ENCODE measurements around the gene ZNF506.
"Not testable (repeated sequence)": the region's sequence is repeated elsewhere in the genome, so short reads cannot be mapped to it uniquely, and the experiment has no call there.

ZNF506 gene

GRCh38 chr19:19777692-19778091, 43.9 kb downstream of the ZNF506 start:
- no peak for DNase-seq

DNA sequence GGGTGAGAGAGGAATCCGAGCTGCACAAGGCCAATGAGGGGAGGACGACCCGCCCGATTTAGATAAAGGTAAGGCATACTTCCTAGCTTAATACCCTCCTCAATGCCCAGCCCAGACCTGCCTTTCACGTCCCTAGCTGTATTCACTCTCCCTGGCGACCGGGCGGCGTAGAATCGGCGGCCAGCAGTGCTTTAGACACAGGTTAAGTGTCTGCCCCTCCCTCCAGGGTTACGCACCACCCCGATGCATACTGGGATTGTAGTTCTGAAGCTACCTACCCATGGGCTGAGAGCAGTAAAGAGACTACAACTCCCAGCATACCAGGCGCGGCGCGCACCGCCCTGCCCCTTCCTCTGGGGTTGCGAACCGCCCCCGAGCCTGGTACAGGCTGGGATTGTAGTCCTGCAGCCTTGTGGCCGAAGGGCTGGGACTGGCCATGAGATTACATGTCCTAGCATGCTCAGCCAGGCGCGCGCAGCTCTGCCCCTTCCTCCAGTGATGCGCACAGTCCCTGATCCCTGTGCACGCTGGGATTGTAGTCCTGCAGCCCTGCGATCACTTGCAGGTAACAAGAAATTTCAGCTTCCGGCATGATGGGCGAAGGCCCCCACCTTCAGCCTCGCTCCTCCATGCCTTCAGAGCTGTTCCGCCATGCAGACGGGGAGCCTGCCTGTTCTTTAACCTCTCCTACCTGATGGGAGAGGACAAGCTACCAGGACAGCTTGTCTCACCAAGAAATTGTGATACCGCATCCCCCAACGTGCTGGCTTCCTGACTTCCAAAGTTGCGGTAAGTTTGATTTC, 45.1 kb downstream of the ZNF506 start:
- DNase-seq = peak; percentile 89

DNA sequence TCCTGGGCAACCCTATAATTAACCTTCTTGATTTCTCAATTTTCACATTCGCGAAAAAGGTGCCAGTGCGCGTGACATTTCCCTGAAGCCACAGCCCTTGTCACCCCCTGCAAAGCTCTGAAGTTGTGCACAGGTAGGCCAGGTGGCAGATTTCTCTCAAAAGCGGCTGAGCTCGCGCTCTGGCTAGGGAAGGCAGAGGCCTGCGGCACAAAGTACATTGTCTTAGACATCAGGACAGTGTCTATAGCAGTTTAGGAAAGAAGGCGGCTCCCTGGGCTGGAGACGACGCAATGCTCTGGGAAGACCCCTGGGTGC, 45.7 kb downstream of the ZNF506 start:
- DNase-seq = no peak

GRCh38 chr19:19774354-19775033, 47.1 kb downstream of the ZNF506 start:
- no peak for DNase-seq

DNA sequence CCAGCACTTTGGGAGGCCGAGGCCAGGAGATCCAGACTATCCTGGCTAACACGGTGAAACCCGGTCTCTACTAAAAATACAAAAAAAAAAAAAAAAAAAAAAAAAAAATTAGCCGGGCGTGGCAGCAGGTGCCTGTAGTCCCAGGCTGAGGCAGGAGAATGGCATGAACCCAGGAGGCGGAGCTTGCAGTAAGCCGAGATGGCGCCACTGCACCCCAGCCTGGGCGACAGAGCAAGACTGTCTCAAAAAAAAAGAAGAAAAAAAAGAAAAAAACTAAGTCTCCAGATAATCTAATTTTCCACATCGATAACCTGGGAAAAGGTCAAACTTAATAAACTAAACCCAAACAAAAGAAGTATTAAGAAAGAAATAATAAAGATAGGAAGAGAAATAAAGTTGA, 49.6 kb downstream of the ZNF506 start:
- DNase-seq = not testable (repeated sequence)

DNA sequence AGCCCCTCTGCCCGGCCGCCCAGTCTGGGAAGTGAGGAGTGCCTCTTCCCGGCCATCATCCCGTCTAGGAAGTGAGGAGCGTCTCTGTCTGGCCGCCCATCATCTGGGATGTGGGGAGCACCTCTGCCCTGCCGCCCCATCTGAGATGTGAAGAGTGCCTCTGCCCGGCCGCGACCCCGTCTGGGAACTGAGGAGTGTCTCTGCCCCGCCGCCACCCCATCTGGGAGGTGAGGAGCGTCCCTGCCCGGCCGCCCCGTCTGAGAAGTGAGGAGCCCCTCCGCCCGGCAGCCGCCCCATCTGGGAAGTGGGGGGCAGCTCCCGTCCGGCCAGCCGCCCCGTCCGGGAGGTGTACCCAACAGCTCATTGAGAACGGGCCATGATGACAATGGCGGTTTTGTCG, 51.6 kb downstream of the ZNF506 start:
- DNase-seq = not testable (repeated sequence)

- DNase-seq = no peak
Observed at GRCh38 chr19:19758164-19758563, 63.4 kb downstream of the ZNF506 start.

DNA sequence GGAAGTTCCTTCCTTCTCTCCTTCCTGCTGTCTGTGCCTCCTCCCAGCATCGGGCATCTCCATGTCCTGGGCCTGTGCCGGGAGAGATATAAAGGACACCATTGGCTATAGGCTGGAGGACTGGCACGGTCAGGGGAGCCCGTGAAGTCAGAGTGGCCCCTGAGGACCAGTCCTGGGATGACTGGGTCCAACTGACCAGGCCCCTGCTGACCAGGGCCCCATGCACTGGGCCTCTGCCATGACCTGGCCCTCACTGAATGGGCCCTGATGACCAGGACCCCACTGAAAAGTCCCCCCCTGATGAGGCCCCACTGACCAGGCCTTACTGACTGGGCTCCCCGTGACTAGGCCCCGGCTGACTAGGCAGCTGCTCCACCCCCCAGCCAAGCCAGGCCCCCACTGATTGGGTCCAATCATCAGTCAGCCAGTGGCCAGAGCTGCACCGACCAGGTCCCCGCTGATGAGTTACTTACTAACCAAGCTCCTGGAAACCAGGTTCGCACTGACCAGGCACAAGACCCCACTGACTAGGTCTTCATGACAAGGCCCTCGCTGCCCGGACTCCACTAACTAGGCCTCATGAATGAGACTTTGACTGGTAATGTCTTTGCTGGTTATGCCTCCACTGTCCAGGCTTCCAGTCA, 68.7 kb downstream of the ZNF506 start:
- DNase-seq = no peak

- no peak for DNase-seq
Observed at GRCh38 chr19:19751846-19752245, 69.7 kb downstream of the ZNF506 start.

DNA sequence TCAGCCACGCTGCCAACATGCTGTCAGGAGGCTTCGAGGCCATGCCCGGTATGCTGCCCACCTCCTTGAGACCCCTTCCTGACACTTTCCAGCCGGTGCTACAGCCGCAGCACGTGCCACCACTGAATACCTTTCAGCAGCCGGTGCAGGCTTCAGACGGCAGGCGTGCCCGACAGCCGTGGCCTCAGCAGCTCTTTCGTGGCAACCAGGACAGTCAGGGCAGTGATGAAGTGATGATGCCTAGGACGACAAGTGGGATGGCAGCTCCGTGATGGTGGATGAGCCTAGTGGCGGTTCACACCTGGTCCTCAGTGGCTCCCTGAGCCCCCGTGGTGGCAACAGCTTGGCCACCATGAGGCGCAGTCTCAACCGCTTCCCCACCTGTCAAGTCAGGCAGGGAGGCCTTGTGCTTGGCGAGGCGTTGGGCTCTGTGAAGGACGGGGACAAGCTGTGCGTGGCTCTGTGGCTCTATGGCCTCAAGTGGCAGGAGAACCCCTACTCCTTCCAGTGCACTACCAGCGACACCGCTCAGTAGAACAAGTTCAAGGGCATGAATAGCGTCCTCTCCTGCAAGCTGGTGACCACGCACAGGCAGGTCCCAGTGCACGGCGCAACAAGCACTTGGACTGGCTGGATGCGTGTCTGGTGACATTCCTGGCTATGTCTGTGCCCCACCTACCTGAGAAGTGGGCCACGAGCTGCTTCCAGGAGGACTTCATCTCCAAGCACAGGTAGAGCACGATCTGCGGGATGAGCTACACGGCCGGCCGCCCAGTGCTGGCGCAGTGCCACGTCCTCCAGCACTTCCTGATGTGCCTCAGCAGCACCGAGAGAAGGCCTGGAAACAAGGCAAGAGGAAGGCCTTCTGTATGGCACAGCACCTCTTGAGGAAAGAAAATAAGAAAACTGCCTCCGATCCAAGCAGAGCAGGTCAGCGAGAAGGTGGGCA, 70.4 kb downstream of the ZNF506 start:
- DNase-seq = no peak

DNA sequence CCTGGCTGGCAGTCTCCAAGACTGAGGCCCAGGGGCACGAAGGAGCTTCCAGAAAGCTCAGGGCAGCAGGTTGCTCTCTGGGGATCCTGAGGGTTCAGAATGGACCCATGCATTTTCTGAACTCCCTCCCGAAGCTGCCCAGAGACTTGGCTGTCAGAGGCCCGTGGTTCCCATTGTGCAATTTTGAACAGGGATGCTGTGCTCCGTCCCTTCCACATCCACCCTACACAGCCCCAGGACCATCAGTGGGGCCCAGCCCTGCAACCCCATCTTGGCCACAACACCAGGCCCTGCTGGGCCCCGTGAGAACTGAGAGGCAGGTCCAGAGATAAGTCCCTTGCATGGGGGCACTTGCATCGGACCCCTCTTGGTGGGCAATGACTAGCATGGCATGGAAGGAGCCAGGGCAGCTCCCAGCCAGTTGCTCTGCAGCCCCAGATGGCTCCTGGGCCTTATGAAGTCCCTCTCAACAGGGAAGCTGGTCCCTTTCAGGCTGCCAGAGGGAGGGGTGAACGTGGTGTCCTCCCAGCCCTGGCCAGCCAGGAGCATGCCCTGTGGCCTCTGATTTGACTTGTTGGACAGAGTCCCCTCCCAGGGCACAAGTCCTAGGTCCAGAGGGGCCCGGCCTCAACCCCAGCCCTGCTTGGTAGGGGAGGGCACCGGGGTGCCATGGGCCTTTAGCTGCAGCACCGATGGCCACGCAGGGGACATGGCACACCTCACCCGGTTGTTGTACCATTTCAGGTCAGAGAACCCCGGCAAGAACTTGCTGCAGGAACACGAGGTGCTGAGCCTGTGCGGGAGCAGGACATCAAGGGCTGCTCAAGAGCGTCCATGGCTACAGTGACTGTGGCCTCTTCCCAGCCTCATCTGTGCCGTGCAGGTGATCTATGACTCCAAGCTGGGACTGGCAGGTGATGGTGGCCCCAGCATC, 71.4 kb downstream of the ZNF506 start:
- DNase-seq = no peak

DNA sequence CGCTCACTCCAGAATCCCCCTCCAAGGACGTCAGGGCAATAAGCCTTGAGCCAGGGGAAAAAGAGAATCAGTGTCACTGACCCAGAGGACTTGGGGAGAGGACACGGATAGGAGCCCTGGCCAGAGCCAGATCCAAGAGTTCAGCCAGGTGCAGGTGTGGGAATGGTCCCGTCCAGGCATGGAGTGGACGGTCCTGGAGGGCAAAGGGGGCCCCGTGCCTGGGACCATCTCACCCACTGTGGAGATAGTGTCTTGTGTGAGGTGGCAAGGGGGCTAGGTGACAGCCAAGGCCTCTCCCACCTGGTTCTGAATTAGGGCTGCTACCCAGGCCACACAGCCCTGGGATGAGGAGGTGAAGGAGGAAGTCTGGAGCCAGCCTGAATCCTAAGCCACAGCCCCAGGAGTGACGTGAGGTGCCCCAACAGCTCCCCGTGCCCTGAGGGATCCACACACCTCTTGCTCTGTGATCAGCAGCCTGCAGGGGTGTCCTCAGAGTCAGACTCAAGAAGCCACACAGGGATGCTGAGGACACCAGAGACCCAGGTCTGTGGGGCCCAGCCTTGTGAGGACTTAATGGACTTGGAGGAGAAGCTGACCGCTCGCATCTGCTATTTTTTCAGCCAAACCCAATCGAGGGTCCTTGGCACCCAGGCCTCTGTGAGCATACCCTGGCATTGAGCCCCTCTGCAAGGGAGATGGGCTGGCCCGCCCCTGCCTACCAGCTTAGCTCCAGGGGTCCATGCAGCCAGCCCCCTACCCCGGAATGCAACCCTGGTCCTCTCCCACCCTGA, 72.2 kb downstream of the ZNF506 start:
- no peak for DNase-seq

DNA sequence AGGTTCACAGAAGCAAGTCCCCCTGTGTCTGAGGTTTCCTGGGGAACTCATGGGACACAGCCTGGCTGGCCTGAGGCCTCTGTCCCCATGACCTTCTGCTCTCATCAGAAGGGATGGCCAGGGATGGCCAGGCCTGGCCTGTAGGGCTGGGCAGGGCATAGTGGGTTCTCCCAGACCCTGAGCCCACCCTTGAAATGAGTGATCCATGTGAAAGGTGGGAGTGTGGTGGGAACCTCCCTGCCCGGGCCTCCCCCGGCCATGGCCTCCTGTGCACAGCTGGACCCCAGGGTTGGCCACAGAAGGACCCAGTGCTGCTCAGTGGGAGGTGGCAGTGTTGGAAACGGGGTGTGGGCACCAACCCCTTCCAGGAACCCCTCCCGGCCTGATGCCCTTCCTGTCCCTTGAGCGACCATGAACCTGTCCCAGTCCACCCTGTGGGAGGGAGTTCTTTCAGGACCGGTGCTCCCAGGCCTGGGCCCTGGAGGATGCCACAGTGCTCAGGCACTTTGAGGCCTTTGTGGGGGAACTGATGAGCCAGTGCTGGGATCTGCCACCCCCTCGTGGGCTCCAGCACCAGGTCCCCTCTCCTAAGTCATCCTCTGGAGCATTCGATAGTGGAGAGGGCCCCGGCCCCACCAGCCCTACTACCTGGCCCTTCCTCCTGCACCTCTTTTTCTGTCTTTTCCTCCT, 73.2 kb downstream of the ZNF506 start:
- DNase-seq = no peak

- DNase-seq = no peak
Observed at GRCh38 chr19:19747357-19748220, 74.0 kb downstream of the ZNF506 start.

DNA sequence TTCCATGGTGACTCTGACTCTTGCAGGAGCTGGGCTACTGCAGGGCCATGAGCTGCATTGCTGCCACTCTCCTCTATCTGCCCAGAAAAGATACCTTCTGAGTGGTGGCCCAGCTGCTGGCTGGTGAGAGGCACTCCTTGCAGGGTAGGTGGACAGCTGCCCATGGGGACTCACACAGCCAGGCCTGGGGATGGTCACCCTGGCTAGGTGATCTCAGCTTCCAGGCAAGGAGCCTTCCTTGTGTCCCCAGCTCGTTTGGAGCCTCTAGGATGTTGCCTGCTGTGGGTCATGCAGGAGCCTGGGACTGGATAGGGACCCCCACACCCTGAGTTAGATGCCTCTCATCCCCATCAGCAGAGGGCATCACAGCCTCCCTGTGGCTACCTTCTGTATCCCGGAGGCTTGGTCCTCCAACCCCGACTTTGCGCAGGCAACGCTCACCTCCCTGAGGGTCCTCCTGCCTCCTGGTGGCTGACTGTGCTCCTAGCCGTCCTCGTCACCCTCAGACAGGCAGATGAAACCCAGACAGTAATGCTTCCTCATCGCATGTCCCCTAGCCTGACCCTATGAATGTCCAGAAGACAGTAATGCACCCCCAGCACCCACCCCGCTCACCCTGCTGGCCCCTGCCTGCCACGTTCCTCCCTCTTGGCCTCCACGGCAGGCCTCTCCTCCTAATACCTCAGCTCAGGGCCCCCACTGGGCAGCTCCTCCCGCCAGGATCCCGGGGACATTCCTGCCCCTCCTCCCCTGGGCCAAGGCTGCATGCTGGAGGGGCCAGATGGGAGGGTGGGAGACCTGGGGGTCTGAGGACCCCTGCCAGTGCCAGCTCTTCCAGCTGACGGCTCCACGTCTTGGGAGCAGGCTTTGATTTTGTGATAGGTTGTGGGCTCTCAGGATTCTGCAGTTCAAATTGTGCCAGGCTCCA, 75.0 kb downstream of the ZNF506 start:
- DNase-seq = no peak

DNA sequence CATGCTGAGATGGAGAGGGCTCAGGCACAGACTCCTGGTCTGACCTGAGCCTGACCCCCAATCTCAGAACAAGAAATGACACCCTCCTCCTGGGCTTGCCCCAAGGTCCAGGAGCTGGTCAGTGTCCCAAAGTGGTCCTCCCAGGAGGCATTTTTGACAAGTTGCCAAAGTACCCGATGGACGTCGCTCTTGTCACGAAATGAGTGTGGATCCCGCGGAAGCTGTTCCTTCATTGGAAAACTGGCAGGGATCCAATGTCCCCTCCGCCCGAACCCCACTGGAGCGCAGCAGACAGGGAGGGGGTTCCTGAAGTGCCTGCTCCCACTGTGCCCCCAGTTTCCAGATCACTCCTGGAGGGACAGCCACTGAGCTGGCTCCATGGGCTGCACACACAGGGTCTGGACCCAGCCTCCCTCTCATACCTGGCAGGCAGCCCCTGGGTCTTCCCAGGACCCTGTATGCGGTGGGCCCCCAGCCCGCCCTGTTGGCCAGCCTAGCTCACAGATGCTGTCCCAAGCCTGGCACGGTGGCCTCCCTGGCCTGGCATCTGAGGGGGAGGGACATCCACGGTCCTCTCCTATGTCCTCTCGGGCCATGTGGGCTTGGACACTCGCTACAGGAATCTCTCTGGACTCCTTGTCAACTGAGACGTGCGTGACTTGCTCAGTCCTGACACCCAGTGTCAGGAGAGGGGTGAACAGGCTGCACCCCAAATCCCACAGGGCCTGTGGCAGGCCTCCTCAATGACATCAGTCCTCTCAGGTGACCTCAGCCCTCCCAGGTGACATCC, 75.9 kb downstream of the ZNF506 start:
- no peak for DNase-seq

DNA sequence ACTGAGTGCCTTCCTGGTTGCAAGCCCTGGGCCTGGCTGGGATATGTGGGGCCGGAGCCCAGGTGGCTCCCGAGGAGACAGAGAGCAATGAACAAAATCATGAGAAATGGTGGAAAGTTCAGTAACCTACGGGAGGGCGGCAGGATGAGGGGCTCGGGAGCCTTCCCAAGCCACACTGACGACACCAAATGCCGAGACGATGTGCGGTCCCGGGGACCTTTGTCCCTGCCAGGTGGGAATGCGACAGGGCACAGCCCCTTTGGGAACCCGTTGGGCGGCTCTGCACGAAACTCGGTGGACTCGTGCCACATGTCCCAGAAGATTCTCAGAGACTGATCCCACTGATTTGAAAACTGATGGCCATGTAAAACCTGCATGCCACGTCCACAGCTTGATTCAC, 76.9 kb downstream of the ZNF506 start:
- DNase-seq = no peak

All from activated gamma-delta T cell treated with Interleukin-2 at 50 U/mL for 16 hours (primary cell).